GM18520 (cell line): Measurements from ENCODE around the gene P2RY4.
"Not testable (repeated sequence)": the region's sequence is repeated elsewhere in the genome, so short reads cannot be mapped to it uniquely, and the experiment has no call there.

Experiments used
- ATAC-seq: cut with Tn5 transposase; IDR thresholded peaks from one replicate; pipeline ENCODE4 v1.9.1; 2021; ENCODE audit not compliant: unreplicated experiment

Gene P2RY4

GRCh38 chrX:70260104-70260503, at the start of gene P2RY4:
P2RY4 (minus strand) TSS chrX:70260204; CDS start chrX:70259624, 580 bp downstream.
- no peak for ATAC-seq

GRCh38 chrX:70301716-70302115, 41.7 kb upstream of the P2RY4 start:
- no peak for ATAC-seq

- no peak for ATAC-seq
These were observed 33.6 kb upstream of the P2RY4 start for GRCh38 chrX:70293621-70294020.

GRCh38 chrX:70292788-70293187, 32.8 kb upstream of the P2RY4 start:
- ATAC-seq: no peak

GRCh38 chrX:70289793-70290770, 30.1 kb upstream of the P2RY4 start, which contains the start of the genes KIF4A and PDZD11:
KIF4A (plus strand) TSS chrX:70290104; CDS start chrX:70290459, 355 bp downstream.
PDZD11 (minus strand) TSS chrX:70289927; CDS start chrX:70289341, 586 bp downstream.
- ATAC-seq: peak; percentile 98

GRCh38 chrX:70289168-70289792, 29.3 kb upstream of the P2RY4 start:
- ATAC-seq: no peak

GRCh38 chrX:70281951-70282350, 21.9 kb upstream of the P2RY4 start, which contains the start of gene RAB41:
RAB41 (plus strand) TSS chrX:70282172; CDS start chrX:70282218, 46 bp downstream.
- ATAC-seq: no peak

GRCh38 chrX:70280573-70280972, 20.6 kb upstream of the P2RY4 start:
- no peak for ATAC-seq

GRCh38 chrX:70279081-70279480, 19.1 kb upstream of the P2RY4 start:
- no peak for ATAC-seq

- not testable (repeated sequence) for ATAC-seq
These were observed 14.0 kb upstream of the P2RY4 start for GRCh38 chrX:70274029-70274428.

- ATAC-seq: no peak
These were observed 8.0 kb upstream of the P2RY4 start, which contains the start of gene ARR3 for GRCh38 chrX:70268034-70268433. ARR3 (plus strand) TSS chrX:70268334; CDS start chrX:70269386, 1,052 bp downstream.

GRCh38 chrX:70264784-70265183, 4.8 kb upstream of the P2RY4 start:
- no peak for ATAC-seq

GRCh38 chrX:70262952-70263567, 3.1 kb upstream of the P2RY4 start:
- ATAC-seq: no peak

- ATAC-seq: no peak
These were observed 2.3 kb downstream of the P2RY4 start for GRCh38 chrX:70257423-70258288.

GRCh38 chrX:70255452-70255851, 4.6 kb downstream of the P2RY4 start:
- no peak for ATAC-seq

GRCh38 chrX:70254909-70255308, 5.1 kb downstream of the P2RY4 start:
- ATAC-seq: no peak

GRCh38 chrX:70254063-70254400, 6.0 kb downstream of the P2RY4 start:
- ATAC-seq: no peak

- ATAC-seq: no peak
These were observed 6.5 kb downstream of the P2RY4 start for GRCh38 chrX:70253377-70254062.

- ATAC-seq: no peak
These were observed 7.5 kb downstream of the P2RY4 start for GRCh38 chrX:70252491-70252890.

GRCh38 chrX:70247252-70247651, 12.8 kb downstream of the P2RY4 start:
- ATAC-seq: no peak
